Measurements from ENCODE around the gene UBXN4.

UBXN4 gene, protein sequence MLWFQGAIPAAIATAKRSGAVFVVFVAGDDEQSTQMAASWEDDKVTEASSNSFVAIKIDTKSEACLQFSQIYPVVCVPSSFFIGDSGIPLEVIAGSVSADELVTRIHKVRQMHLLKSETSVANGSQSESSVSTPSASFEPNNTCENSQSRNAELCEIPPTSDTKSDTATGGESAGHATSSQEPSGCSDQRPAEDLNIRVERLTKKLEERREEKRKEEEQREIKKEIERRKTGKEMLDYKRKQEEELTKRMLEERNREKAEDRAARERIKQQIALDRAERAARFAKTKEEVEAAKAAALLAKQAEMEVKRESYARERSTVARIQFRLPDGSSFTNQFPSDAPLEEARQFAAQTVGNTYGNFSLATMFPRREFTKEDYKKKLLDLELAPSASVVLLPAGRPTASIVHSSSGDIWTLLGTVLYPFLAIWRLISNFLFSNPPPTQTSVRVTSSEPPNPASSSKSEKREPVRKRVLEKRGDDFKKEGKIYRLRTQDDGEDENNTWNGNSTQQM

DNA sequence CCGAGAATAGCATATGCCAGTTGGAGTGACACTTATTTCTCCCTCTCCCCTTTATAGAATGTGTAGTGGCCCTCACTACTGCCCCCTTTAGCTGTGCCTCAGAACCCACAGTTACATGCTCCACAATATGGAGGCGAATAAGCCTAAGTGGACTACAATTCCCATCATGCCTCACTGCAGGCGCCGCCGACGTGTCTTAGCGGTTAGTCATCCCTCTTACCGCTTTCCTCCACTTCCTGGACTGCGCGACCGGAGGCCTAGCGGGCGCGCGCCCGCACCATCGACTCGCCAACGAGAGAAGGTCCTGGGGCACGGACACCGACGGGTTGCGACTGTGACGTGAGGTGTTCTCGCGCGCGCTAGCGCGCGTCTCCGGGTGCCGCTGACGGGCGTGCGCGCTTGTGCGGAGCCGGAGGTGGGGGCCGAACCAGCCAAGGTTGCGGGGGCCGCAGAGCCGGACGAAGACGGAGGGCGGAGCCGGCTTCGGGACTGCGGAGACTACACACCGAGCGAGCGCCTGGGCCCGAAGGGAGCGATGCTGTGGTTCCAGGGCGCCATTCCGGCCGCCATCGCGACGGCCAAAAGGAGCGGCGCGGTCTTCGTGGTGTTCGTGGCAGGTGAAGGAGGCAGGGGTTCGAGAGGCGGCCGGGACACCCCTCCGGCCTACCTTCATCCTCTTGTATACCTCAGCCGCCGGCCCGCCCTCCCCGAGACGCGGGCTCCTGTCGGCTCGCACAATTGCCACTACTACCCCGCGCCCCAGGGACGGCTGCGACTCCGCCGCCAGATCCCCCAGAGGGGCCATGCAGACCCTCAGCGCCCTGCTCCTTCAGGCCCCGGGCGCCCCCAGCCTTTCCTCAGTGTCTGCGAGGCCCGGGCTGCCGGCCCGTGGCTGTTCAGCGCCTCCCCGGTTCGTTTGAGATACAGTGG is at the start of gene UBXN4:
UBXN4 (plus strand) TSS at position 461 of the 930 bp plus-strand sequence; CDS start at position 536, 75 bp downstream.
- Histone ChIP-seq H3K9me3 (ENCODE audit: control insufficient read depth, low read length) (no peaks in the 10 kb centered on the region), H3K36me3 (ENCODE audit: control insufficient read depth, insufficient read depth, low read length) (no peaks in the 10 kb centered on the region), H3K79me2 (peaks cover 28% of the 10 kb centered on the region), H3K27me3 (ENCODE audit: control insufficient read depth, insufficient read depth, low read length) (no peaks in the 10 kb centered on the region), H3K27ac (peak within 1 kb of the TSS; percentile 92), H3K9ac (peak within 1 kb of the TSS; percentile 93), H3K4me2 (ENCODE audit: low read length) (peak within 1 kb of the TSS; percentile 85), H3K4me3 (ENCODE audit: low read depth, low read length) (peak within 1 kb of the TSS; percentile 94), H2AFZ (peak within 1 kb of the TSS; percentile 83), H3K4me1 (peaks cover 8% of the 10 kb centered on the region)
- TF ChIP-seq, protein P1, sequence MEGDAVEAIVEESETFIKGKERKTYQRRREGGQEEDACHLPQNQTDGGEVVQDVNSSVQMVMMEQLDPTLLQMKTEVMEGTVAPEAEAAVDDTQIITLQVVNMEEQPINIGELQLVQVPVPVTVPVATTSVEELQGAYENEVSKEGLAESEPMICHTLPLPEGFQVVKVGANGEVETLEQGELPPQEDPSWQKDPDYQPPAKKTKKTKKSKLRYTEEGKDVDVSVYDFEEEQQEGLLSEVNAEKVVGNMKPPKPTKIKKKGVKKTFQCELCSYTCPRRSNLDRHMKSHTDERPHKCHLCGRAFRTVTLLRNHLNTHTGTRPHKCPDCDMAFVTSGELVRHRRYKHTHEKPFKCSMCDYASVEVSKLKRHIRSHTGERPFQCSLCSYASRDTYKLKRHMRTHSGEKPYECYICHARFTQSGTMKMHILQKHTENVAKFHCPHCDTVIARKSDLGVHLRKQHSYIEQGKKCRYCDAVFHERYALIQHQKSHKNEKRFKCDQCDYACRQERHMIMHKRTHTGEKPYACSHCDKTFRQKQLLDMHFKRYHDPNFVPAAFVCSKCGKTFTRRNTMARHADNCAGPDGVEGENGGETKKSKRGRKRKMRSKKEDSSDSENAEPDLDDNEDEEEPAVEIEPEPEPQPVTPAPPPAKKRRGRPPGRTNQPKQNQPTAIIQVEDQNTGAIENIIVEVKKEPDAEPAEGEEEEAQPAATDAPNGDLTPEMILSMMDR (IDR thresholded peaks at IDR 0.05) = peak; percentile 50

DNA sequence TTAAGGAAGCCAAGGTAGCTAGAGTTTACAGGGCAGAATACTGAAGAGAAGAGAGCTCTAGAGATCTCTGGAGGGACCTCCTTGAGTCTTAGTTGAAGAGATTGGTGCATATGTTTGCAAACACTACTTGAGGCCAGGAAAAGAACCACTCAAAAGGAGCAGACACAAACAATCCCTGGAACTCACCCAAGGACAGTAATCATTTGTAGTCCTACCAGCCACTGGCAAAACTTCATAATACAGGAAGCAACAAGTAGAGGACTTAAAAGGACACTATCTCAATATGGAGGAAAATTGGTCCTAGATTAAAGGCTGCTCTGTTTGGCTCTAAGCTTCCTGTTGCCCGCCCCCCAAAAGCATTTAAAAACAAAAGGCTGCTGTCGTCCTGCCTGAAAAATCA is 46.9 kb upstream of the UBXN4 start:
- Histone ChIP-seq H3K9me3 (ENCODE audit: control insufficient read depth, low read length) (no peaks in the 10 kb centered on the region), H3K79me2 (no peaks in the 10 kb centered on the region), H3K4me1 (peaks cover 3% of the 10 kb centered on the region), H2AFZ (no peak overlapping the region), H3K4me2 (ENCODE audit: low read length) (no peak overlapping the region), H3K4me3 (ENCODE audit: low read depth, low read length) (no peak overlapping the region), H3K27ac (no peak overlapping the region), H3K9ac (no peak overlapping the region), H3K27me3 (ENCODE audit: control insufficient read depth, insufficient read depth, low read length) (no peaks in the 10 kb centered on the region), H3K36me3 (ENCODE audit: control insufficient read depth, insufficient read depth, low read length) (no peaks in the 10 kb centered on the region)
- TF ChIP-seq, protein P1 (IDR thresholded peaks at IDR 0.05) = no peak

DNA sequence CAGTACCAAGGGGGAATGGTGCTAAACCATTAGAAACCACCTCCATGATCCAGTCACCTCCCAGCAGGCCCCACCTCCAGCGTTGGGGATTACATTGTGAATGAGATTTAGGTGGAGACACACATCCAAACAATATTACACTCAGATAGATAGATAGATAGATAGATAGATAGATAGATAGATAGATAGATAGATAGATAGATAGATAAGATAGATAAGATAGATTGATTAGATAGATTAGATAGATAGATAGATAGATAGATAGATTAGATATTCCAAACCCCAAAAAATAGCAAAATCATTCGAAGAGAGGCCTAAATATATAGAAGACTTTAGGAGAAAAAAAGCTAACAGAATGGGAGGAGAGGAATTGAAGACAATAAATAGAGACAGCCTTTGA is 42.8 kb upstream of the UBXN4 start:
- TF ChIP-seq, protein P1 (IDR thresholded peaks at IDR 0.05) = no peak
- H3K4me2 ChIP-seq (ENCODE audit: low read length) = no peak overlapping the region
- no peaks in the 10 kb centered on the region for H3K36me3 ChIP-seq (ENCODE audit: control insufficient read depth, insufficient read depth, low read length)
- H2AFZ ChIP-seq = no peak overlapping the region
- no peaks in the 10 kb centered on the region for H3K27me3 ChIP-seq (ENCODE audit: control insufficient read depth, insufficient read depth, low read length)
- H3K27ac ChIP-seq = no peak overlapping the region
- H3K4me1 ChIP-seq = peaks cover 3% of the 10 kb centered on the region
- H3K9me3 ChIP-seq (ENCODE audit: control insufficient read depth, low read length) = no peaks in the 10 kb centered on the region
- no peak overlapping the region for H3K9ac ChIP-seq
- no peak overlapping the region for H3K4me3 ChIP-seq (ENCODE audit: low read depth, low read length)
- no peaks in the 10 kb centered on the region for H3K79me2 ChIP-seq

DNA sequence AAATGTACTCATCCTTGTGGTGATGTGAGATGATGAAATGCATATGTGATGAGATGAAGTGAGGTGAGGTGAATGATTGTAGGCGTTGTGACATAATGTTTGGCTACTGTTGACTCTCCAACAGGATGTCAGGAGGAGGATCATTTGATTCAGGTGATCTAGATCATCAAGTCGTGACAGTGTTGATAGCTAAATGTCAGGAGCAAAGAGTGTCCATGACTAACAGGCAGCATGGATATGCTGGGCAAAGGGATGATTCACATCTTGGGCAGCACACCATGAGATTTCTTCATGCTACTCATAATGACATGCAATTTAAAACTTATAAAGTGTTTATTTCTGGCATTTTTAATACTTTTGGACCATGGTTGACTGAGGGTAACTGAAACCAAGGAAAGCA is 40.2 kb upstream of the UBXN4 start:
- H2AFZ ChIP-seq = no peak overlapping the region
- no peak overlapping the region for H3K4me2 ChIP-seq (ENCODE audit: low read length)
- H3K27me3 ChIP-seq (ENCODE audit: control insufficient read depth, insufficient read depth, low read length) = no peaks in the 10 kb centered on the region
- H3K9ac ChIP-seq = no peak overlapping the region
- H3K27ac ChIP-seq = no peak overlapping the region
- TF ChIP-seq, protein P1 (IDR thresholded peaks at IDR 0.05) = no peak
- no peaks in the 10 kb centered on the region for H3K9me3 ChIP-seq (ENCODE audit: control insufficient read depth, low read length)
- no peak overlapping the region for H3K4me3 ChIP-seq (ENCODE audit: low read depth, low read length)
- H3K36me3 ChIP-seq (ENCODE audit: control insufficient read depth, insufficient read depth, low read length) = no peaks in the 10 kb centered on the region
- peaks cover 3% of the 10 kb centered on the region for H3K4me1 ChIP-seq
- H3K79me2 ChIP-seq = no peaks in the 10 kb centered on the region

Data from parathyroid adenoma (tissue), 2 donors.